ENCODE measurements around the gene EHMT1. TPM values are rescaled to one million over a fixed set of nuclear protein-coding genes. Genes with fewer than 3 reads are reported as not detected.

EHMT1 gene
- total and polyA plus RNA-seq, 9 of the 15 experiments (the other 6 are each of a cell fraction or from before 2014, with no cell fraction given) = 2.2 to 76.0 (median 36.4) TPM

GRCh38 chr9:137759117-137759516 lies 140.3 kb downstream of the EHMT1 start (continued):
- TF ChIP-seq JUN (IDR thresholded peaks at IDR 0.05; ENCODE audit: borderline replicate concordance, low read depth, low read length) (no peak), JUN (CRISPR knock-in tag; IDR thresholded peaks at IDR 0.05; ENCODE audit: borderline replicate concordance) (no peak), NRF1 (conservative IDR thresholded peaks at IDR 0.05 in 1 of 2, IDR thresholded peaks at IDR 0.05 in 1 of 2) (no peak), SMC3 (conservative IDR thresholded peaks at IDR 0.05; ENCODE audit: insufficient read depth, low read depth, low read length) (no peak), ZBTB12 (CRISPR knock-in tag; IDR thresholded peaks at IDR 0.05) (no peak), ZNF277 (CRISPR knock-in tag; IDR thresholded peaks at IDR 0.05; ENCODE audit: borderline replicate concordance) (no peak)

- FAIRE-seq = no peak
- no TSS peak for BruUV-seq (replicated peaks)
- TF ChIP-seq RBM22 (IDR thresholded peaks at IDR 0.05; ENCODE audit: low read depth, low read length, poor library complexity, severe bottlenecking) = peak; percentile 28
- peak; percentile 90 for TF ChIP-seq RFX1 (IDR thresholded peaks at IDR 0.05)
- TF ChIP-seq PKNOX1 (IDR thresholded peaks at IDR 0.05) = peak; percentile 27; the same call in 1 of the 2 replicates
- TF ChIP-seq SNIP1 (IDR thresholded peaks at IDR 0.05; ENCODE audit: low read depth) = no peak
- in situ Hi-C loops (cut with MboI) (no loop called here), intact Hi-C loops (cut with micrococcal nuclease) (no loop called here)
- Histone ChIP-seq H3K4me3 (no peak overlapping the region), H3K36me3 (ENCODE audit: control insufficient read depth, insufficient read depth, low read length) (peaks cover 86% of the 10 kb centered on the region), H3K9me1 (ENCODE audit: control insufficient read depth, insufficient read depth, low read length) (no peaks in the 10 kb centered on the region), H3K27ac (ENCODE audit: extremely low read depth, low read depth, low read length) (no peak overlapping the region), H3K9me3 (replicated peaks; ENCODE audit: control insufficient read depth, insufficient read depth, low read depth, low read length) (no peaks in the 10 kb centered on the region), H3K79me2 (ENCODE audit: control insufficient read depth, insufficient read depth, low read length) (peaks cover 3% of the 10 kb centered on the region; the same call in 2 of the 3 replicates), H3K4me2 (ENCODE audit: insufficient read depth, low read length) (no peak overlapping the region), H3K4me1 (replicated peaks in 1 of 2; ENCODE audit: control insufficient read depth in 2 of 2, insufficient read depth in 2 of 2, low read length in 2 of 2) (peaks cover 0 to 6% of the 10 kb centered on the region in 2 experiments; a peak in 1 of 5 replicates), H3K27me3 (ENCODE audit: control insufficient read depth in 2 of 2, insufficient read depth in 2 of 2, low read length in 2 of 2) (no peaks in the 10 kb centered on the region), H4K20me1 (replicated peaks; ENCODE audit: control insufficient read depth, insufficient read depth, low read length) (no peaks in the 10 kb centered on the region; the same call in 1 of the 2 replicates), H3K9ac (ENCODE audit: insufficient read depth in 1 of 2, low read depth in 2 of 2, low read length in 2 of 2) (0 out of 4 replicates have a peak overlapping the region, but pooled peaks of 1 of the 2 experiments have one; percentile 12), H2AFZ (ENCODE audit: low read depth, low read length) (no peak overlapping the region)
- 88% methylated on average over 22 of the region's 24 CpGs for WGBS (ENCODE audit: insufficient coverage, low coverage, missing lambda C conversion rate)
- peak; percentile 42; the same call in 1 of the 3 replicates for ATAC-seq
- ChIA-PET POLR2A (no interaction called here), CTCF (ENCODE audit: low intra/inter-chr PET ratio) (no interaction called here)
- DNase-seq (ENCODE audit: extremely low read depth in 1 of 4, low spot score in 3 of 4) = peak in 1 of 4 experiments; percentile 11
These were observed 141.0 kb downstream of the EHMT1 start for GRCh38 chr9:137759649-137760321.
